Anterior cingulate cortex (tissue), 58 donors: ENCODE results near the gene ADGRL2.

Experiments
- DNase-seq, 58 donors: peaks; one replicate each; lab custom pipeline; 2025; lab: John Stamatoyannopoulos, UW

The ADGRL2 gene

GRCh38 chr1:81894867-81895266 lies 94.1 kb downstream of the ADGRL2 start:
- DNase-seq = no peak

- no peak for DNase-seq
Observed at GRCh38 chr1:81899214-81899821, 98.6 kb downstream of the ADGRL2 start.

- DNase-seq = no peak
Observed at GRCh38 chr1:81907575-81907974, 106.8 kb downstream of the ADGRL2 start.

GRCh38 chr1:81912383-81912782 lies 111.6 kb downstream of the ADGRL2 start:
- no peak for DNase-seq

- no peak for DNase-seq
Observed at GRCh38 chr1:81915937-81916336, 115.2 kb downstream of the ADGRL2 start.

GRCh38 chr1:81920245-81920740 lies 119.6 kb downstream of the ADGRL2 start:
- peak in 4 of 58 donors; percentile 2 to 5 (median 3) for DNase-seq

GRCh38 chr1:81920886-81921285 lies 120.2 kb downstream of the ADGRL2 start:
- DNase-seq = no peak

- no peak for DNase-seq
Observed at GRCh38 chr1:81921344-81921743, 120.6 kb downstream of the ADGRL2 start.

GRCh38 chr1:81921851-81922462 lies 121.2 kb downstream of the ADGRL2 start:
- DNase-seq = no peak

GRCh38 chr1:81922955-81923354 lies 122.2 kb downstream of the ADGRL2 start:
- no peak for DNase-seq

GRCh38 chr1:81929106-81929505 lies 128.4 kb downstream of the ADGRL2 start:
- DNase-seq = no peak

- peak in 2 of 58 donors; percentile 1 to 19 for DNase-seq
Observed at GRCh38 chr1:81936853-81937252, 136.1 kb downstream of the ADGRL2 start.

- no peak for DNase-seq
Observed at GRCh38 chr1:81937791-81938450, 137.2 kb downstream of the ADGRL2 start.

GRCh38 chr1:81948495-81948894 lies 147.8 kb downstream of the ADGRL2 start:
- DNase-seq = no peak

GRCh38 chr1:81949421-81949820 lies 148.7 kb downstream of the ADGRL2 start:
- no peak for DNase-seq

- DNase-seq = no peak
Observed at GRCh38 chr1:81950037-81950436, 149.3 kb downstream of the ADGRL2 start.

GRCh38 chr1:81950591-81951244 lies 150.0 kb downstream of the ADGRL2 start:
- no peak for DNase-seq

GRCh38 chr1:81954534-81955020 lies 153.8 kb downstream of the ADGRL2 start:
- DNase-seq = no peak

- DNase-seq = no peak
Observed at GRCh38 chr1:81967951-81968350, 167.2 kb downstream of the ADGRL2 start.

GRCh38 chr1:81970416-81970815 lies 169.7 kb downstream of the ADGRL2 start:
- DNase-seq = no peak

- DNase-seq = no peak
Observed at GRCh38 chr1:81974222-81974841, 173.6 kb downstream of the ADGRL2 start.
